Endodermal cell (in vitro differentiated cells): ENCODE measurements around the gene PDZD11. TPM values are rescaled to one million over a fixed set of nuclear protein-coding genes. Genes with fewer than 3 reads are reported as not detected.
"Not testable (repeated sequence)": the region's sequence is repeated elsewhere in the genome, so short reads cannot be mapped to it uniquely, and the experiment has no call there.

ENCODE experiments used
- DNase-seq: peaks from one replicate; pipeline ENCODE4 v3.0.0-alpha.2; 2017
- H3K27ac ChIP-seq: 2 replicates; pipeline ENCODE4 v1.5.1; 2013; ENCODE audit warnings: mild to moderate bottlenecking, low read depth, low read length, moderate library complexity
- H3K27me3 ChIP-seq: 2 replicates; pipeline ENCODE4 v1.6.1; 2013; ENCODE audit warnings: mild to moderate bottlenecking, low read length, moderate library complexity; ENCODE audit not compliant: insufficient read depth, control insufficient read depth, poor library complexity, severe bottlenecking
- H3K36me3 ChIP-seq: 2 replicates; pipeline ENCODE4 v1.7.0; 2013; ENCODE audit warnings: mild to moderate bottlenecking, low read length, moderate library complexity; ENCODE audit not compliant: control insufficient read depth, insufficient read depth
- H3K4me1 ChIP-seq: one replicate; pipeline ENCODE4 v1.7.0; 2013; ENCODE audit warnings: low read length; ENCODE audit not compliant: control insufficient read depth, insufficient read depth
- H3K4me3 ChIP-seq: 2 replicates; pipeline ENCODE4 v1.5.1; 2013; ENCODE audit warnings: mild to moderate bottlenecking, low read length, moderate library complexity
- H3K9ac ChIP-seq: 2 replicates; pipeline ENCODE4 v1.6.1; 2013; ENCODE audit warnings: mild to moderate bottlenecking, low read length, moderate library complexity; ENCODE audit not compliant: poor library complexity, severe bottlenecking; ENCODE audit errors: extremely low read depth
- H3K9me3 ChIP-seq: 2 replicates; pipeline ENCODE4 v1.6.1; 2013; ENCODE audit warnings: mild to moderate bottlenecking, low read length, moderate library complexity; ENCODE audit not compliant: control insufficient read depth
- H3K27ac Mint-ChIP-seq: 2 replicates; pipeline ENCODE4 v1.8.0; 2020; ENCODE audit warnings: mixed read lengths
- H3K27me3 Mint-ChIP-seq: 2 replicates; pipeline ENCODE4 v1.8.0; 2021; ENCODE audit warnings: mild to moderate bottlenecking, mixed read lengths; ENCODE audit not compliant: insufficient read depth
- H3K36me3 Mint-ChIP-seq: 2 replicates; pipeline ENCODE4 v1.8.0; 2020; ENCODE audit warnings: low read depth, mixed read lengths
- H3K4me1 Mint-ChIP-seq: 2 replicates; pipeline ENCODE4 v1.8.0; 2020; ENCODE audit warnings: mixed read lengths
- H3K4me3 Mint-ChIP-seq: 2 replicates; pipeline ENCODE4 v1.8.0; 2020; ENCODE audit warnings: mild to moderate bottlenecking, moderate library complexity, mixed read lengths
- H3K9me3 Mint-ChIP-seq: 2 replicates; pipeline ENCODE4 v1.8.0; 2020; ENCODE audit warnings: mild to moderate bottlenecking, mixed read lengths
- CTCF ChIP-seq: fragments of 200-600 bp; sonication (generic); conservative IDR thresholded peaks from 2 replicates; pipeline ENCODE4 v1.5.0; 2021; ENCODE audit warnings: antibody characterized with exemption, mild to moderate bottlenecking
- WGBS, 2 experiments: methylation state at CpG; one replicate each; pipeline versions ENCODE4 v1.1.5 to v1.1.7; 2013; ENCODE audit warnings: missing lambda C conversion rate in 2 of 2, mixed read lengths in 1 of 2; ENCODE audit not compliant: insufficient coverage in 1 of 2, insufficient read length in 1 of 2; 5-methylcytosine and 5-hydroxymethylcytosine counted together
- total RNA-seq, 2 donors: library from RNA; stranded (reverse); fragmentation: NEBNext Ultra II Directional in 1 of 2; extraction: Animal tissue kit (Norgen Biotek cat#: 25700) in 1 of 2; gene quantifications; 2 replicates in 1 of 2; 3 replicates in 1 of 2; pipeline ENCODE4 v1.2.1, GENCODE V29; 2021

The PDZD11 gene
- total RNA-seq, 2 donors from 2014 or later = 28.9 to 29.6 TPM

DNA sequence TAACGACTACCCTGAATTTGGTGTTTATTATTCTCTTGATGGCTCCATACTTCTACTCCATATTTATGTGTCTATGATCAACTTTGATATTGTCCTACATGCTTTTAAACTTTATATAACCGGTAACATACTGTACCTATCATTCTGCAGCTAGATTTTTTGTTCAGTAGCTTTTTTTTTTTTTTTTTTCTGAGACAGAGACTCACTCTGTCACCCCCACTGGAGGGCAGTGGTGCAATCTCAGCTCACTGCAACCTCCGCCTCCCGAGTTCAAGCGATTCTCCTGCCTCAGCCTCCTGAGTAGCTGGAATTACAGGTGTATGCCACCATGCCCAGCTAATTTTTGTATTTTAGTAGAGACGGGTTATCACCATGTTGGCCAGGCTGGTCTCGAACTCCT is 15.7 kb downstream of the PDZD11 start:
- H3K27me3 Mint-ChIP-seq, H3K4me1 ChIP-seq, H3K27ac Mint-ChIP-seq, H3K4me3 ChIP-seq, H3K36me3 ChIP-seq, H3K27me3 ChIP-seq, H3K36me3 Mint-ChIP-seq, H3K9me3 ChIP-seq, DNase-seq, H3K9ac ChIP-seq, H3K4me1 Mint-ChIP-seq, H3K4me3 Mint-ChIP-seq, H3K27ac ChIP-seq: not testable (repeated sequence)
- 91 to 100% methylated on average over 2 to 7 of the region's 7 CpGs for WGBS, 2 experiments
- H3K9me3 Mint-ChIP-seq = peaks cover 55% of the 10 kb centered on the region
- peak; percentile 28 for TF ChIP-seq CTCF

DNA sequence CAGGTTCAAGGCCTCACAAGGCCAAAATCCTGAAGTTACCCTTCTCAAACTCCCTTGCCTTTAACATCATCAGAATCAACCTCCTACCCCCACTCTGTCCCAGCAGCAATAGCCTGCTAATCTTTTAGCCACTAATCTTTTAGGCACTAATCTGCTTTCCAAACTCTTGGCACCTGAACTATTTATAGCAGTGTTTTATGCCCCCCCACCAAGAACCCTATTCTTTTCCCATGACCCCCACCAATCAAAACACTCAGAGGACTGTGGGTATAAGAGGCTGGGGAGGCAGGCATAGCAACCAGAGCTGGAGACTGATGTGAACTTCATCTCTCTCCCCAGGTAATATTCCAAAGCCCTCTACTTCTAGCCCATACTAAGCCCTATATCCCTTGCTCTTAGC is 21.7 kb downstream of the PDZD11 start, which contains the start of gene ARR3:
Gene ARR3 (plus strand): TSS at position 301 of the 400 bp plus-strand sequence. CDS start 1,052 bp downstream, outside the sequence.
- H3K4me3 Mint-ChIP-seq = no peak within 1 kb of the TSS
- no peaks in the 10 kb centered on the region for H3K4me1 ChIP-seq
- peaks cover 61% of the 10 kb centered on the region for H3K9me3 Mint-ChIP-seq
- DNase-seq = no peak
- no peak within 1 kb of the TSS for H3K27ac ChIP-seq
- H3K9me3 ChIP-seq = no peaks in the 10 kb centered on the region
- H3K27ac Mint-ChIP-seq = no peak within 1 kb of the TSS
- H3K9ac ChIP-seq = no peak within 1 kb of the TSS
- no peaks in the 10 kb centered on the region for H3K27me3 ChIP-seq
- H3K4me3 ChIP-seq = no peak within 1 kb of the TSS
- H3K36me3 ChIP-seq = no peaks in the 10 kb centered on the region
- TF ChIP-seq CTCF = no peak
- peaks cover 11% of the 10 kb centered on the region for H3K4me1 Mint-ChIP-seq
- H3K27me3 Mint-ChIP-seq = peaks cover 16% of the 10 kb centered on the region
- no peaks in the 10 kb centered on the region for H3K36me3 Mint-ChIP-seq

- no peaks in the 10 kb centered on the region for H3K36me3 Mint-ChIP-seq
- H3K27me3 Mint-ChIP-seq = peaks cover 16% of the 10 kb centered on the region
- no peaks in the 10 kb centered on the region for H3K27me3 ChIP-seq
- DNase-seq = no peak
- H3K9me3 ChIP-seq = no peaks in the 10 kb centered on the region
- H3K4me1 Mint-ChIP-seq = peaks cover 14% of the 10 kb centered on the region
- 65% methylated on average over 3 of the region's 3 CpGs; no CpG with 5 or more reads in 1 of the 2 experiments for WGBS, 2 experiments
- peaks cover 55% of the 10 kb centered on the region for H3K9me3 Mint-ChIP-seq
- no peaks in the 10 kb centered on the region for H3K4me1 ChIP-seq
- no peak overlapping the region for H3K27ac ChIP-seq
- no peak overlapping the region for H3K27ac Mint-ChIP-seq
- no peaks in the 10 kb centered on the region for H3K36me3 ChIP-seq
- no peak for TF ChIP-seq CTCF
- H3K4me3 Mint-ChIP-seq = no peak overlapping the region
- H3K9ac ChIP-seq = no peak overlapping the region
- H3K4me3 ChIP-seq = no peak overlapping the region
These were observed 24.9 kb downstream of the PDZD11 start for GRCh38 chrX:70264784-70265183.
